Stimulated activated CD8-positive, alpha-beta memory T cell treated with anti-CD3 and anti-CD28 coated beads, Interleukin-15, amount 100 ng/mL, for 4 hours (primary cell): ENCODE results near the gene LORICRIN.

ENCODE experiments used
- DNase-seq, 2 donors: peaks; one replicate each; pipeline ENCODE4 v3.0.0-alpha.2; 2020; ENCODE audit warnings: low read depth in 2 of 2

The LORICRIN gene

GRCh38 chr1:153248176-153248879 is 11.2 kb upstream of the LORICRIN start:
- no peak for DNase-seq

GRCh38 chr1:153250166-153250565 is 9.3 kb upstream of the LORICRIN start:
- no peak for DNase-seq

GRCh38 chr1:153251087-153251486 is 8.4 kb upstream of the LORICRIN start:
- no peak for DNase-seq

GRCh38 chr1:153251562-153251961 is 7.9 kb upstream of the LORICRIN start:
- DNase-seq: no peak

- DNase-seq: no peak
Measured at GRCh38 chr1:153251988-153252387, 7.5 kb upstream of the LORICRIN start.

GRCh38 chr1:153253076-153253475 is 6.4 kb upstream of the LORICRIN start:
- DNase-seq: no peak

- no peak for DNase-seq
Measured at GRCh38 chr1:153253693-153254092, 5.8 kb upstream of the LORICRIN start.

GRCh38 chr1:153260585-153261280 is 1.2 kb downstream of the LORICRIN start:
- DNase-seq: no peak

GRCh38 chr1:153261281-153262069 is 2.0 kb downstream of the LORICRIN start:
- peak in 1 of 2 donors; percentile 5 for DNase-seq

GRCh38 chr1:153262070-153262366 is 2.5 kb downstream of the LORICRIN start:
- DNase-seq: no peak

- DNase-seq: no peak
Measured at GRCh38 chr1:153262462-153263157, 3.1 kb downstream of the LORICRIN start.

- DNase-seq: no peak
Measured at GRCh38 chr1:153265457-153265856, 6.0 kb downstream of the LORICRIN start.

- DNase-seq: no peak
Measured at GRCh38 chr1:153271711-153272110, 12.2 kb downstream of the LORICRIN start.

GRCh38 chr1:153272186-153272585 is 12.7 kb downstream of the LORICRIN start:
- DNase-seq: no peak

GRCh38 chr1:153277852-153278251 is 18.4 kb downstream of the LORICRIN start:
- no peak for DNase-seq

GRCh38 chr1:153288634-153289275 is 29.3 kb downstream of the LORICRIN start:
- no peak for DNase-seq

GRCh38 chr1:153291514-153291913 is 32.0 kb downstream of the LORICRIN start:
- DNase-seq: no peak

GRCh38 chr1:153292185-153292584 is 32.7 kb downstream of the LORICRIN start:
- no peak for DNase-seq

- DNase-seq: no peak
Measured at GRCh38 chr1:153292740-153293479, 33.4 kb downstream of the LORICRIN start.

- no peak for DNase-seq
Measured at GRCh38 chr1:153293480-153293775, 33.9 kb downstream of the LORICRIN start.

GRCh38 chr1:153293851-153294250 is 34.4 kb downstream of the LORICRIN start:
- DNase-seq: no peak
